SW 1271 (cell line): ENCODE results near the gene KTN1.

Source experiments
- DNase-seq, 2 experiments: peaks; one replicate each; lab custom pipeline; 2025; lab: John Stamatoyannopoulos, UW

The KTN1 gene, protein sequence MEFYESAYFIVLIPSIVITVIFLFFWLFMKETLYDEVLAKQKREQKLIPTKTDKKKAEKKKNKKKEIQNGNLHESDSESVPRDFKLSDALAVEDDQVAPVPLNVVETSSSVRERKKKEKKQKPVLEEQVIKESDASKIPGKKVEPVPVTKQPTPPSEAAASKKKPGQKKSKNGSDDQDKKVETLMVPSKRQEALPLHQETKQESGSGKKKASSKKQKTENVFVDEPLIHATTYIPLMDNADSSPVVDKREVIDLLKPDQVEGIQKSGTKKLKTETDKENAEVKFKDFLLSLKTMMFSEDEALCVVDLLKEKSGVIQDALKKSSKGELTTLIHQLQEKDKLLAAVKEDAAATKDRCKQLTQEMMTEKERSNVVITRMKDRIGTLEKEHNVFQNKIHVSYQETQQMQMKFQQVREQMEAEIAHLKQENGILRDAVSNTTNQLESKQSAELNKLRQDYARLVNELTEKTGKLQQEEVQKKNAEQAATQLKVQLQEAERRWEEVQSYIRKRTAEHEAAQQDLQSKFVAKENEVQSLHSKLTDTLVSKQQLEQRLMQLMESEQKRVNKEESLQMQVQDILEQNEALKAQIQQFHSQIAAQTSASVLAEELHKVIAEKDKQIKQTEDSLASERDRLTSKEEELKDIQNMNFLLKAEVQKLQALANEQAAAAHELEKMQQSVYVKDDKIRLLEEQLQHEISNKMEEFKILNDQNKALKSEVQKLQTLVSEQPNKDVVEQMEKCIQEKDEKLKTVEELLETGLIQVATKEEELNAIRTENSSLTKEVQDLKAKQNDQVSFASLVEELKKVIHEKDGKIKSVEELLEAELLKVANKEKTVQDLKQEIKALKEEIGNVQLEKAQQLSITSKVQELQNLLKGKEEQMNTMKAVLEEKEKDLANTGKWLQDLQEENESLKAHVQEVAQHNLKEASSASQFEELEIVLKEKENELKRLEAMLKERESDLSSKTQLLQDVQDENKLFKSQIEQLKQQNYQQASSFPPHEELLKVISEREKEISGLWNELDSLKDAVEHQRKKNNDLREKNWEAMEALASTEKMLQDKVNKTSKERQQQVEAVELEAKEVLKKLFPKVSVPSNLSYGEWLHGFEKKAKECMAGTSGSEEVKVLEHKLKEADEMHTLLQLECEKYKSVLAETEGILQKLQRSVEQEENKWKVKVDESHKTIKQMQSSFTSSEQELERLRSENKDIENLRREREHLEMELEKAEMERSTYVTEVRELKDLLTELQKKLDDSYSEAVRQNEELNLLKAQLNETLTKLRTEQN (N-terminal part only)

DNA sequence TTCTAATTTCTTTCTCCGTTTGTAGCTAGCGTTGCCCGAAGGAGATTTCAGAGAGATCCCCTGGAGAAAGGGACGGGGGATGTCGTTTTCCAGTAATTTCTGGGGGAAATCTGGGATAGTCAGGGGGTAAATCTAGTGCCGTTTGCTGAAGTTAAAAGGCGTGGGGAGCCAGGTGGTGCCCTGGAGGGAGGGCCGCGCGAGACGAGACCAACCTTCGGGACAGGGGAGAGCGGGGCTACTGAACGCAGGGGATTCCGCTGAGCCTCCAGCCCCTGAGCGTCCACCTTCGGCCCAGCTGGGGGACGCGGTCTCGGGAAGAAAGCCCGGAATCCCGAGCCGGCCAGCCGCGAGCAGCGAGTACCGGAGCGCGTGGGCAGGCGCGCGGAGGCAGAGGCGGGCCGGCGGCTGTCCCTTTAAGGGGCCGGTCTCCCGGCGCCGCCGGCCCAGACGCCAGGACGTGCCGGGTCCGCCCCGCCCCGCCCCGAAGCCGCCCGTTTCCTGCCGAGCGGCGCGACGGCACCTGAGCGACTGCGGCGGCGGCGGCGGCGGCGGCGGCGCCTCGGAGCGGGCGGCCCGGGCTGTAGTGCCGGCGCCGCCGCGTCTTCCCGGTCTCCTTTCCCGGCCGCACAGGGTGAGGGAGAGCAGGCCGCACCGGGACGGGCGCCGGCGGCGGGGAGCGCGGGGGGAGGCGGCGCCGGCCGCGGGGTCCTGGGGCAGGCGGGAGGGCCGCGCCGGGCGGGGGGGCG lies at the start of gene KTN1:
Gene KTN1 (plus strand): TSS at position 484 of the 746 bp plus-strand sequence. CDS start 31,842 bp downstream, outside the sequence.
- DNase-seq: peak; percentile 57 to 76

DNA sequence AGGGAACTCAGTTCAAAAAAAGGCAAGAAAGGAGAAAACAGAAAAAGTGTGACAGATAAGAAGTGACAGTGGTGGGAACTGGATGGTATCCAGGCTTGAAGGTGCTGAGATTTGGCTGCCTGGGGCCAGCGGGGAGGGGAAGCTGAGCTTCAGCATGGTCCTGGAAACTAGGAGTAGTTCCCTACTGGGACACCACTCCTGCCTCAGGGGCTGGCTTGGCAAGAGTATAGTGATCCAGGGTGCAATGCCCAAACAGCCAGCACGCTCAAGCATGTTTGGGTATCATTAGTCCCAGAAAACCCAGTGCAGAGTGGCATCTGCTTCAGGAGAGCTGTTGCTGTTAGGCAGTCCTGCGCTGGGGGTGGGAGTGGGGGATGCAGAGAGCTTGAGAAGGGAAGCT lies 49.5 kb upstream of the KTN1 start:
- no peak for DNase-seq

DNA sequence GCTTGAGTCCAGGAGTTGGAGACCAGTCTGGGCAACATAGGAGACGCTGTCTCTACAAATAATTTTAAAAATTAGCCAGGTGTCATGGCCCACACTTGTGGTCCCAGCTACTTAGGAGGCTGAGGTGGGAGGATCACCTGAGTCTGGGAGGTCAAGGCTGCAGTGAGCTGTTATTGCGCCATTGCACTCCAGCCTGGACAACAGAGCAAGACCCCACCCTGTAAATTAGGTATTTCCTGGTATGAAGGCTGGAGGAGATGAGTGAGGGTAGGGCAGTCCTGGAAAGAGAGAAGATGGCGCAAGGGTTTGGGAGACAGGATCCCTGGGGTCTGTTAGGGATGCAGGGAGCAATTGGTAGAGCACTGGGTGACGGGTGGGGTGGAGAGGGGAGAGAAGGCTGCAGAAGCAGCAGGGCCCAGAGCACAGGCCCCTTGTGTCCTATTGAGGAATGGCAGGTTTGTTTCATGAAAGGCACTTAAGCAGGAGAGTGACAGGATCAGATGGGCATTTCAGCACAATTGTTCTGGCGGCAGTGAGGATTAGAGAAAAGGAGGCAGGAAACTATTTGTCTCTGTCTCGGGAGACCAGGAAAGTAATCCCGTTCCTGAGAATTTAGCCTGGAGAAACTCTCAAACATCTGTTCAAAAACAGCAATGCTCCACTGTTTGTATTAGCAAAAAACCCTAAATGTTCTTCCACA lies 47.2 kb upstream of the KTN1 start:
- no peak for DNase-seq

- DNase-seq: no peak
These were observed 46.0 kb upstream of the KTN1 start for GRCh38 chr14:55533960-55534359.

GRCh38 chr14:55535516-55536203 lies 44.3 kb upstream of the KTN1 start:
- DNase-seq: no peak

DNA sequence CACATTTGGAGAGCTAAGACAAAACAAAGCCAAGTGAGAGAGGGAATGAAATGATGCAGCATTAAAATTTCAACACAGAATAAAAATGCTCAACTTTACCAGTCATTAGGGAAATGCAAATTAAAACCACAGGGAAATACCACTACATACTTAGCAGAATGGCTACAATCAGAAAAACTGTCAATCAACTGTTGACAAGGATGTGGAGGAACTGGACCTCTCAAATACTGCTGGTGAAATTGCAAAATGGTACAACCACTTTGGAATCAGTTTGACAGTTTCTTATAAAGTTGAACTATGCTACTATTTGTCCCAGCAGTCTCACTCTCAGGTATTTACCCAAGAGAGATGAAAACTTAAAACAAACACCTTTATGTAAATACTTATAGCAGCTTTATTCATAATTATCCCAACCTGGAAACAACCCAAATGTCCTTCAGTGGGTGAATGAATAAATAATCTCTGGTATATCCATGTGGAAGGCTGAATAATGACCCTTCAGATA lies 43.8 kb upstream of the KTN1 start:
- no peak for DNase-seq

DNA sequence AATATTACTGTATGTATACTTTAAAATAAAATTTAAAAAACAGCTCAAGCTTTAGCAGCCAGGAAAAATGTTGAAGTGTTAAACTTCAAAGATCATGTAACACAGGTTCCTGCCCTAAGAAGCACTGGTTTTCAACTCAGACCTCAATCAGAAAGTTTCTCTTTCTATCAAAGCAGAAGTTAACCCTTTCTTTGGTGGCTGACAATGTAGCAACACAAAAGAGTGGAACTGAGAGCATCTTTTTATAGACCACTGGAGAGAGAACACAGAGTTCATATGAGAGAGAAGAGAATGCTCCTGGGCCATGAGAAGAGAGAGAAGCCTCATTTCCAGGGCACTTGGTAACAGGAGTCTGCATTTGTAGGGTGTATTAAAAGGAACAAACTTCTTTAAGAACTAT lies 42.2 kb upstream of the KTN1 start:
- no peak for DNase-seq

DNA sequence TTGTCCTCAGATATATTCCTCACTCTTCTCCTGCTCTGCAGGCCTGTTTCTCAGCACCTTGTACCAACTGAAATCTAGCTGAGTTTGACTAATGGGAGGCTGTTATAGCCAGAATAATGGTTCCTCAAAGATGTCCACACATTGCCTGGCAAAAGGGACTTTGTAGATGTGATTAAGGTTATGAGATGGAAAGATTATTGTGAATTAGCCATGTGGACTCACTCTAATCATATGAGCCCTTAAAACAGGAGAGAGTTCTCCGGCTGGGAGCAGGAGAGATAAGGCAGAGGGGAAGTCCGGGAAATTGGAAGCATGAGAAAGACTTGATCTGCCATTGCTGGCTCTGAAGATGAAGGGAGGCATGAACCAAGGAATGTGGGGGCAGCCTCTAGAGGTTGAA lies 40.0 kb upstream of the KTN1 start:
- no peak for DNase-seq

DNA sequence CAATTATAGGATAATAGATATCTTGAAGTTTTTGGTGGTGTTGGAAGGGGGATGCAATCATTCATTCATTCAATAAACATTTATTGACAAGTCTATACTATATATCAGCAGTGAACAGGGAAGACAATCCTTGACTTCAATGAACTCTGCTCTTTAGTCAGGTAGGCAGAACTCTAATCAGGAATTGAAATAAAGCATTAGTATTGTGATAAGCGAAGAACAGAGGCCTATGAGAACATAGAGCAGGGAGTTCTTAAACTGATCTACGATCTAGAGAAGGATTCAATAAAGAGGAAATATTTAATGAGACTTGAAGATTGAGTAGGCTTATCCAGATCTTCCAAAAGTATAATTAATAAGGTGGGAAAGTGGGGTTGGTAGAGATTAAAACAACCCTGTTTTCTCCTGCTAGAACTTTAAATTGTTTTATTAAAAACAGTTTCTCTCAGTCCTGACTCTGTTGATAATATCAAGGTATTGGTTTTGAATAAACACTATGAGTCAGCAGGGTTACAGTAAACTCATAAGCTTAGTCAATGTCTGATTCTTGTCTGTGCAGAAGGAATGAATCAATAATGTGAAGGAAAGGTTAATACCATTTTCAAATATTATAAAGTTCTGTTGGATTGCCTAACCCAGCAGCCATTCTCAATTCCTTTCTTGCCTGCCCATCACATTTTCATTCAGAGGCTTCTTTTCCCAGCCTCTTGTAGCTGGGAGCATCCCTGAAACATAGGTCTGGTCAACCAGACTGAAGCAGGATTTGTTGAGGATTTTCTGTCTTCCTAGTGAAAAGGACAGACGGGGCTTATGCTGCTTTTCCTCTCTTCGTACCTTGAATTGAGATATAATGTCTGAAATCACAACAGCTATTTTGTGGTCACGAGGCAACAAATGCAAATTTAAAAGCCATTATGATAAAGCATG lies 38.9 kb upstream of the KTN1 start:
- no peak for DNase-seq

DNA sequence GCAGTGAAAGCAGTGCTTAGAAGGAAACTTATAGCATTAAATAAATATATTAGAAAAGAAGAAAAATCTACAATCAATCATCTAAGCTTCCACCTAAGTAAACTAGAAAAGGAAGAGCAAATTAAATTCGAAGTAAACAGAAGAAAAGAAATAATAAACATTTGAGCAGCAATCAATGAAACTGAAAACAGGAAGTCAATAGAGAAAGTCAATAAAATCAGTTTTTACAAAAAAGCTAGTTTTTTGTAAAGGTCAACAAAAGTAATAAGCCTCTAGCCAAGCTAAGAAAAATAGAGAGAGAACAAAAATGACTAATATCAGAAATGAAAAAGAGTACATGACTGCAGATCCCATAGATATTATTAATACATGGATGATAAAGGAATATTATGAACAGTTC lies 34.2 kb upstream of the KTN1 start:
- no peak for DNase-seq

DNA sequence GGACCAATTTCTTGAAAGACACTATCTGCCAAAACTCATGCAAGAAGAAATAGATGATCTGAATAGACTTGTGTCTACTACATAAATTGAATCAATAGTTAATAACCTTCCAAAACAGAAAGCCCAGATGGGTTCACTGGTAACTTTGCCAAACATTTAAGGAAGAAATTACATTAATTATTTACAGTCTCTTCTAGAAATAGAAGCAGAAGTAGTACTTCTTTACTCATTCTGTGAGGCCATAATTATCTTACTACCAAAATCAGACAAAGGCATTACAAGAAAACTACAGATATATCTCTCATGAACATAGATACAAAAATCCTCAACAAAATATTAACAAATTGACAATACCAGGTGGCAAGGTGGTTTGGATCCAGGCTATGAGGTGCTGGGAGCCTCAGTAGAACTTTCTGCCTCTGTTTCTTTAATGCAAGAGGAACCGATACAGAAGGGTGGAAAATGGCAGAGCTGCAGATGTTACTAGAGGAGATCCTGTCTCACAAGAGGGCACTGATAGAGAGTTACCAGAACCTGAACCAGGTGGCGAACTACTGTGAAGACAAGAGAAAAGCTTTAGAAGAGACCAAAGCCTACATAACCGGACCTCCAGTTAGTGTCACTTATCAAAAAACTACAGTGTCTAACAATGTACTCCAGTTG lies 33.7 kb upstream of the KTN1 start:
- no peak for DNase-seq

DNA sequence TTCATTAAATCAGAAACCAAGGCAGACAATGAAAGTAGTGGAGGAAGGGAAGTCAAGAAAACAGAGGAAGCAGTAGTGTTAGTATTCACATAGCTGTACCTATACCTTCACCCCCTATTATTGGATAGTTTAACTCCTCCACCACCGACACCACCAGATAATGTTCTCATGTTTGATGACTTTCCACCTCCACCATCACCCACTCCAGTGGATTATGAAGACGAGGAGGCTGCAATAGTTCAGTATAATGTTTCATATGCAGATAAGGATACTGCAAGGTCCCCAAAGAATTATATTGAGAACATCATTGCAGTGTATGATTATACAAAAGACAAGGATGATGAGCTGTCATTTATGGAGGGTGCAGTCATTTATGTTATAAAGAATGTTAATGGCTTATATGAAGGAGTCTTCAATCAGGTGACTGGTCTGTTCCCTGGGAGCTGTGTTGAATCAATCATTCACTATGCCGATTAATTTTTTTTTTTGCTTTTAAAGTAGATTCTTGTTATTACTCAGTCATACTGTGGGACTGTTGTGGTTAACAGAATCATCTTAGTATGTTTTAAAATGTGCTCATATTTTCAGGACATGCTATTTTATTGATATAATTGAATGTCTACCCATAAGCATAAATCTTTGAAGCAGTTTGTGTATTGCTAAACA lies 32.2 kb upstream of the KTN1 start:
- no peak for DNase-seq

- no peak for DNase-seq
These were observed 26.2 kb upstream of the KTN1 start for GRCh38 chr14:55553791-55554190.

- DNase-seq: no peak
These were observed 22.9 kb upstream of the KTN1 start for GRCh38 chr14:55556929-55557623.

DNA sequence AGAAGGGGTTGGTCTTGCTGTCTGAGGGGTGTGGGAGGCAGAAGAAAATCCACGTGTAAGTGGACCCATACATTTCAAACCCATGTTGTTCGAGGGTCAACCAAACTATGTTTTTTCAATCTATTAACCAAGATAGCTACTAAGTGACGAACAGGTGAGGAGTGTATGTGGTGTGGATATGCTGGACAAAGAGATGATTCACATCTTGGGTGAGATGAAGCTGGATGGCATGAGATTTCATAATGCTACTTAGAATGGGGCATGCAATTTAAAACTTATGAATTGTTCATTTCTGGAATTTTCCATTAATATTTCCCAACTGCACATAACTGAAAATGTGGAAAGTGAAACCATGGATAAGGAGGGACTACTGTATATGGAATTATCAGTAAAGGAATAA lies 17.9 kb upstream of the KTN1 start:
- no peak for DNase-seq

GRCh38 chr14:55568618-55569017 lies 11.4 kb upstream of the KTN1 start:
- DNase-seq: no peak
